Pons (tissue), 1 donor: Measurements from ENCODE around the gene SH3D19.

Experiments used
- DNase-seq: peaks from one replicate; pipeline ENCODE4 v3.0.0-alpha.2; 2016; ENCODE audit warnings: low spot score

SH3D19 gene, protein sequence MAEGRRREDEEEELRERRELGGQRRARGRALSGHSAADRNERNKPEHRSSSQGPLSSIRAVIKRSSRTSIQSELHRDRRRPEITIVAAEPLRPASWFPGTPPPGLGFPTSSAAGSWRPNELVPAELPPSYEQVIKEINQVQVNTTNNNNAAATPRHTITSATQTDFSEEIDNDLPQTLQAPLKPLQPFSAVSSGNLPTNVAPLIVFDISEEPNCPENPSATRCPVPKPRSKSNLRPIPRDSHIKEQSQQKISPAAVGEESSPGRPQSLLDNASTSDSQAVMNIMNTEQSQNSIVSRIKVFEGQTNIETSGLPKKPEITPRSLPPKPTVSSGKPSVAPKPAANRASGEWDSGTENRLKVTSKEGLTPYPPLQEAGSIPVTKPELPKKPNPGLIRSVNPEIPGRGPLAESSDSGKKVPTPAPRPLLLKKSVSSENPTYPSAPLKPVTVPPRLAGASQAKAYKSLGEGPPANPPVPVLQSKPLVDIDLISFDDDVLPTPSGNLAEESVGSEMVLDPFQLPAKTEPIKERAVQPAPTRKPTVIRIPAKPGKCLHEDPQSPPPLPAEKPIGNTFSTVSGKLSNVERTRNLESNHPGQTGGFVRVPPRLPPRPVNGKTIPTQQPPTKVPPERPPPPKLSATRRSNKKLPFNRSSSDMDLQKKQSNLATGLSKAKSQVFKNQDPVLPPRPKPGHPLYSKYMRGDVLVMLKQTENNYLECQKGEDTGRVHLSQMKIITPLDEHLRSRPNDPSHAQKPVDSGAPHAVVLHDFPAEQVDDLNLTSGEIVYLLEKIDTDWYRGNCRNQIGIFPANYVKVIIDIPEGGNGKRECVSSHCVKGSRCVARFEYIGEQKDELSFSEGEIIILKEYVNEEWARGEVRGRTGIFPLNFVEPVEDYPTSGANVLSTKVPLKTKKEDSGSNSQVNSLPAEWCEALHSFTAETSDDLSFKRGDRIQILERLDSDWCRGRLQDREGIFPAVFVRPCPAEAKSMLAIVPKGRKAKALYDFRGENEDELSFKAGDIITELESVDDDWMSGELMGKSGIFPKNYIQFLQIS

DNA sequence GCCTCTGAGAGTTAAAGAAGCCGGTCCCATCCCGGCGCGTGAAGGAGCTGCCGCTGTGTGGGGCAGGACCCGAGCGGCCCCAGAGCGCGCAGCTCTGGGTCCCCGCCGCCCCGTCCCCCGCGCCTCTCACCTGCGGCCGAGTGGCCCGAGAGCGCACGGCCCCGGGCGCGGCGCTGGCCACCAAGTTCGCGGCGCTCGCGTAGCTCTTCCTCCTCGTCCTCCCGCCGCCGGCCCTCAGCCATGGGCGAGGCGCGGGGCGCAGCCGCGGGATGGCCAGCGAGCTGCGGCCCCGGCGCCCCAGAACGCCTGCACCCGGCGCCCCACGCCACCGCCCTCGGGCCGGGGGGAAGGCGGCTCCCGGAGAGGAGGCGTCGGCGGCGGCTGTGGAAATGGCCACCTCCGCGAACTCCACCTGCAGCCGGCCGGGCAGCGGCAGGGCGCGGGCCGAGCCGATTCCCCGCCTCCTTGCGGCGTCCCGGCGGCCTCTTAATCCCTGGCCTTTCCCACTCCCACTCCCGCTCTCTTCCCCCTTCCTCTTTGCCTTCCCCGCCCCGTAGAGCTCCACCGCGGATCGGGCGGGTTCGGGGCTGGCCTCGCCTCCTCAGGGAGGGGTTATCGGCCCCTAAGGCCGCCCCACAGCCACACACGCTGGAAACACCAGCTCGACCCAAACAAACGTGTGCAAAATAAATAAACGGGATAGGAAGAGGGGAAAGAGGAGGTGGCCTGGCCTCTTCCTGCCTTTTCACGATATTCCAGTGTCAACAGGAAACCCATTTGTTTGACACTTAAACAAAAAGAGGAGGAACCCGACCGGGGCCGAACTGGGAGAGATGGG is at the start of gene SH3D19:
Gene SH3D19, minus strand, starts transcription at position 495 of the 838 bp plus-strand sequence. Its CDS starts 253 bp downstream, at position 242.
- DNase-seq: peak; percentile 63

DNA sequence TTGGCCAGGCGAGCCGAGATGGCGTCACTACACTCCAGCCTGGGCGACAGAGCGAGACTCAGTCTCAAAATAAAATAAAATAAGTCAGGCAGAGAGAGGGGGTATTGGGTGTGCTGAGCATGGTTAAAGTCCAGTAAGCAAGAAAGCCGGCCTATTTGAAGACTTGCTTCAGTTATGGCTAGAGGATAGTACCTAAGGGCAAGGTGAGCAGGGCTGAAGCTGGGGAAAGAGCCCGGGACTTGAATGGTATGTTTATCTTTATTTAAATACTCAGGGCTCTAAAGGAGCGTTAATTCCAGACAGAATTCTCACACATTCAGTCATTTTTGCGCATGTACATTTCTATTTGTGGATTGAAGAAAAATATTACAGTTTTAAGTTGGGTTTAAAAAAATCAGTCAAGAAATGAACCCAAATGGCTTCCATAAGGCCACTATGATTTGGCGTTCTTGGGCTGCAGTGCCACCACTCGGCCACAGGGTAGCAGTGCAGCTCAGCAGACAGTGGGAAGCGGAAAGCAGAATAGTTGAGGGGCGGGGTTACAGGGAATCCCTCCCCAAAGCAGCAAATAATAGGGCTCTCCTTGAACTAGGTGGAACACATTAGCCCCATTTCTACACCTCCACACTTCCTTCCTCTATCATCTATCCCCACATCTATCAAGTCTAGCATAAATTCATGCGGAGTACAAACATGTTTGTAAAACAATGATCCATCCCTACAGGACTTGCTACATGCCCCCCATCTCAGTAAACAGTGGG is 37.2 kb upstream of the SH3D19 start:
- peak; percentile 85 for DNase-seq

DNA sequence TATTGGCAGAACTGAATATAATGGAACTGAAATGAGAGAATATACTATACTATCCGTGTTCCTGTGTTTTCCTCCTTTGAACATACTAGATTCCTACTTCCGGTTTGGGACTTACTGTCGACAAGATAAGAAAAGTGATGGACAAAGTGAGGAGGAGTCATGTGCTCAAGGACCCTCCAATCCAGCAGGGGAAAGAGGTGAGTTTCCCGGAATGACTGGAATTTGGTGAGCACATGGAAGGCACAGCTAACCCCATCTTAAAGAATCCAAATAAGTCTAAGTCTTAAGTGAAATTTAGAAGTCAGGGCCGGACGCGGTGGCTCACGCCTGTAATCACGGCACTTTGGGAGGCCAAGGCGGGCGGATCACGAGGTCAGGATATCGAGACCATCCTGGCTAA is 36.6 kb upstream of the SH3D19 start:
- DNase-seq: no peak

DNA sequence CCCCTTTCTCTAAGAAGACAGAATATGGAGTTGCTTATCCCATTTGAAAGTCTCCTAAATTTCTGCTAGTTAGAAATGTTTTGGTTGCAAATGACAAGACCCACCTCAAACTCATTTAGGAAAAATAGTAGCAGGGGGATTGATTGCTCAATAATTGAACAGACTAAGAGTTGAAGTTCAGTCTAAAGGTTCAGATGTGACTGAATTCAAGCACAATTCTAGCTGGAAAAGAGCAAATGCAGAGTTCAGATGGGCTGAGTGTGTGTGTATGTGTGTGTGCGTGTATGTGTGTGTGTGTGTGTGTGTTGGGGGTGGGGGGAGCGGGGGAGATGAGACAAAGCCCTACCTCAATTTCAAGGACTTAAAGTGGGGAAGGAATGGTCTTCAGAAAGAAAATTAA is 35.7 kb upstream of the SH3D19 start:
- DNase-seq: no peak

DNA sequence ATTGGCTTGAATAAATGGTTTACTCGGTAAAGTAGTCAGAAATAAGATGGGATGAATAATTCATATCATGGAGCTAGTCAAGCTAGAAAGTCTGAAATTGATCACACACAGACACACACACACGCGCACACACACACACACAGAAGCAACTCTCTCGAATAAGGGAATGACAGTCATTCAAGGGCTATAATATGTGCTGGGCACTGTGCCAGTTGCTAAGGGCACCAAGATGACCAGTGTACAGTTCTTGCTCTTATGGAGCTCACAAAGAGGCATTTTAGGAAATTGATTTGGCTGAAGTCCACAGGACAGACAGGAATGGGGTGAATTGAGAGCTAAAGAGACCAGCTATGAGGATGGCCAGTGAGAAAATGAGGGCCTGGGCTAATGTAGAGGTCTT is 34.2 kb upstream of the SH3D19 start:
- DNase-seq: peak; percentile 71

DNA sequence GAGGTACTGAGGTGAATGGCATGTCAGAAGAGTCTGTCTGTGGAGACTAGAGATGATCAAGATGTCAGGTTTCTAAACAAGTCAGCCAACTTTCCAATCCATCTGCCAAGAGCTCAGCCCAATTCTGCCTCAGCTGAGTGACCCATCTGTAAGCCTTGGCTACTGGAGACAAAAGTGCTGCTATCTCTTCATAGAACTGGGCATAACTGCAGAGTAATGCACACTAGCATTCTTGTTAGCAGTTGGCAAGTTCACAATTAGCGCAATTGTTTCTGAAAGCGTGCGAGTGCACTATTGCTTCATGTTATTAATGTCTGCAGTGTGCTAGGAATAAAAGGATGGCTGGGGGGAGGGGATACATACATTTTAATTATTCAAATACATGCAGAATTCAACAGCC is 32.9 kb upstream of the SH3D19 start:
- peak; percentile 99 for DNase-seq

DNA sequence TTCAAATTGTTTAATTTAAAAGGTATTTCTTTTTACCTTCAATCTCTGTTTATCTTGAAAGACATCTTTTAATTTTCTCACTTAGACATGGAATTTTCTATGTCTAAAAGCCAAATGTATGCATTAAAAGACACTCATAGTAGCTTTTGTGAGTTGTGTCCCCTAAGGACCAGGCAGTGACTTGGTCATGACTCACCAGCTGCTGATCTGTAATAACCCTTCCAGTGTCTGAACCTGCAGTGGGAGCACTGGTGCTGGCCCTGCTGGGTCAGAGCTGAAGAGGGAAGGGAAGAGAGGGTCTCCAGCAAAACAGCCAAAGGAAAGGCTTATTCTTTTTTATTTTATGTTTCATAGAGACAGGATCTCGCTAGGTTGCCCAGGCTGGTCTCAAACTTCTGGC is 31.1 kb upstream of the SH3D19 start:
- no peak for DNase-seq

DNA sequence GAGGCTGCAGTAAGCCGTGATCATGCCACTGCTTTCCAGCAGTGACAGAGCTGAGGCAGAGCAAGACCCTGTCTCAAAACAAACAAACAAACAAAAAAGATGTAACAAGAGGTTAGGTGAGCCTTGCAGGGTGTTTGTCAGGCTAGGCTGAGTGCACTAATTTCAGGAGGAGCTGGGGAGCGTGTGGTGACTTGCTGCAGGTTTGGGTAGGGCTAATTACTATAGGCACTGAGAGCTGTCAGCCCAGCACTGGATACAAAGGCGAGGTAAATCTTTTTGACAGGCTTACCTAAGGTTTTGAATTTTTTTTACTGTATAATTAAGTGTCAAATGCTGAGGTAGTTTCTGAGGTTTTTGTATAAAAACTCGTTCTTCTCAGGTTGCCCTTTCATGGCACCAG is 29.8 kb upstream of the SH3D19 start:
- no peak for DNase-seq

DNA sequence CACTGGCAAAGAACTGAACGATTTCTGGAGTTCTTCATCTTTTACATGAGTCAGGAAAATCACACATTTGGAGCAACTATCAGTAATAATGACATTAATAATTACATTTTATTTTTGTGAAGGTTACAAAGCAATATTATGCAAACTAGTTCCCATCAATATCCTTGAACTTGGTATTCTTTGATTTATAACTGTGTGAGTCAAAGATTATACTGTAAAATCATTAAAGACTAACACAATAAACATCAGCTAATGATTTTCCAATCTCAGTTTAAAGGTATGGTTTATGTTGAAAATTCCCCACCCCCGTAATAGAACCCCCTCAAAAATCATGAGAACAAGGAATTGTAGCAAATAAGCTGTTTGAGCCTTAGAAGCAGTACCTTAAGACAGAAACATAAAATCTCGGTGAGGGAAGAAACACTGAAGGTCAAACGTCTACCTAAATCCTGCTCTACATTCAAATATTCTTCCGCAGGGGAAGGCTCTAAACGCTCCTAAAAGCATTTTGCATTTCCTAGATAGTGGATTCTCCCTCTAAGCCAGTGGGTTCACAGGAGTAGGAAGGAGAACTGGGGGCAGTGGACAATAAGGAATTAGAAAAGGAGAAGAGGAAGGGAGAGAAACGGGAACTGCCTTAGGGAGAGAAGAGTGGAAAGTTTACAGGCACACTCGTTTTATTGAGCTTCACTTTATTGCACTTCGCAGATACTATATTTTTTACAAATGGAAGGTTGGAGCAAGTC is 22.3 kb upstream of the SH3D19 start:
- no peak for DNase-seq

DNA sequence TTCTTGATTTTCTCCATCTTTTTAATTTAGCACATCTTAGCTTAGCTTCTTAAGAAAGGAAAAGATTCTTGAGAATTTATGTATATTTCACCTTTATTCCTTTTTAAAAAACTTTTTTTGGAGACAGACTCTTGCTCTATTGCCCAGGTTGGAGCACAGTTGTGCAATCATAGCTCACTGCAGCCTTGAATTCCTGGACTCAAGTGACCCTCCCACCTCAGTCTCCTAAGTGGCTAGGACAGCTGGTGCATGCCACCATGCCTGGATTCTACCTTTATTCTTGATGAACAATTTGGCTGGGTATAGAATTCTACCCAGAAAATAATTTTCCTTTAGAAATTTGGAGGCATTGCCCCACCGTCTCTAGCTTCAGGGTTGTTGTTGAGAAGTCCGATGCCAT is 19.5 kb upstream of the SH3D19 start:
- no peak for DNase-seq

DNA sequence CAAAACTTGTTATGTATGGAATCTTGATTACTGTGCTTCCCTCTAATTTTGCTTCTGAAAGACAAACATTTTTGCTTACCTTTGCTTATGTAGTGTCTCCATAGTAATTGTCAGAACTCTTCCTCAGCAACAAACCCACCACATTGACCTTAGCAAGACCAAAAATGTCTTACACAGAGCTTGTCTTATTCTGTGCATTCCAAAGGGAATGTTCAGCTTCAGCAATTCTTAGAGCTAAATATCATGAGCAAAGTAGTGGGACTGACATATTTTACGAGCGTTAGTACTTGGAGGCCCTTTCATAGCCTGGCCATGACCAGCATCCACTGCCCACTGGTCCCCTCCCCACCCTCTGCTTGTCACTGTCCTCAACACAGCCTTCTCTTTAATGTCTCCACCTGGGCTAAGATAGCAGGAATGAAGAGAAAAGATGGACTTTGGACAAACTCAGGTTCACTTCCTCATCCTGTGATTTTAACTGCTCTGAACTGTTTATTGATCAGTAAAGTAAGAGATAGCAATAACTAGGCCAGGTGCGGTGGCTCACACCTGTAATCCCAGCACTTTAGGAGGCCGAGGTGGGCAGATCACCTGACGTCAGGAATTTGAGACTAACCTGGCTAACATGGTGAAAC is 15.5 kb upstream of the SH3D19 start:
- DNase-seq: no peak

DNA sequence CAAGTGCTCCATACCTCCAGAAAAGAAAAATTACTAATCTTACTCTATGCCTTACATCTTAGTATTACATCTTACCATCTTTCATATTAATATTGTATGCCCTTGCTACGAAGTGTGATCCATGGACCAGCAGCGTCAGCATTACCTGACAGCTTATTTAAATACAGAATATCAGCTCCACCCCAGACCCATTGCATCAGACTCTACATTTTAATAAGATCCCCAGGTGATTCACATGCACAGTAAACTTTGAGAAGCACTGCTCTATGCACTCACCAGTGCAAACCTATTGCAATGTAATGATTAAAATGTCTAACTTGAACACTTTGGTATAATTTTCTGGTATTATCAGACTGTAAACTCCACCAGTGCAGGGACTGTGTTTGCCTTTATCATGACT is 14.1 kb upstream of the SH3D19 start:
- DNase-seq: no peak

DNA sequence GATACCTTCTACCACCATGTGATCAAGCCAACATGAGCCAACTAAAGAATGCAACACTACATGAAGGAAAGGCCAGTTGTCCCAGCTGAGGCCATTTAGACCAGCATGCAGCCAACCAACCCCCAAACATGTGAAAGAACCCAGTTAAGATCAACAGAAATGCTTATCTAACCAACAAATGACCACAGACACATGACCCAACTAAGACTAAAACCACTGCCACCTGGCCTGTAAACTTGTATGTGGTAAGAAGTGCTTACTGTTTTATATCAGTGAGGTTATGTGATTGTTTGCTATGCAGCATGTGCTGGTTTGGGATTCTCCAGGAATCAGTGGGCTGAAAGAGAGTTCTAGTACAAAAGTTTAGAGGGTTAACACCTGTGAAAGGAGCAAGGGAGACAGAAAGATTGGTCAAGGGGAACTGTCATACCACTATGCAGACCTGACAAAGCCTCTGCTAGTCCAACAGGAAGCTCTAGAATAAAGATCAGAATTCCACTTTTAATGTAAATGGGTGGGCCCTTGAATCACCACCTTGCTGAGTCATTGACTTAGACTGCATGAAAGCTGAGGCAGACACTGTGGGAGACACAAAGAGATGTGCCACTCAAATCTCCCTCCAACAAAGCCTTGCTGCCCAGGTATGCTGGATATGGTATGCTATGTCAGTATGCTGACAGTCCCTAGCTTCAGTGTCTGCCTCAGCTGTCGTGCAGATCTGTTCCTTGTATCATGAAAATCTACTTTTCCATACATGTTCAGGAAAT is 6.1 kb upstream of the SH3D19 start:
- no peak for DNase-seq

DNA sequence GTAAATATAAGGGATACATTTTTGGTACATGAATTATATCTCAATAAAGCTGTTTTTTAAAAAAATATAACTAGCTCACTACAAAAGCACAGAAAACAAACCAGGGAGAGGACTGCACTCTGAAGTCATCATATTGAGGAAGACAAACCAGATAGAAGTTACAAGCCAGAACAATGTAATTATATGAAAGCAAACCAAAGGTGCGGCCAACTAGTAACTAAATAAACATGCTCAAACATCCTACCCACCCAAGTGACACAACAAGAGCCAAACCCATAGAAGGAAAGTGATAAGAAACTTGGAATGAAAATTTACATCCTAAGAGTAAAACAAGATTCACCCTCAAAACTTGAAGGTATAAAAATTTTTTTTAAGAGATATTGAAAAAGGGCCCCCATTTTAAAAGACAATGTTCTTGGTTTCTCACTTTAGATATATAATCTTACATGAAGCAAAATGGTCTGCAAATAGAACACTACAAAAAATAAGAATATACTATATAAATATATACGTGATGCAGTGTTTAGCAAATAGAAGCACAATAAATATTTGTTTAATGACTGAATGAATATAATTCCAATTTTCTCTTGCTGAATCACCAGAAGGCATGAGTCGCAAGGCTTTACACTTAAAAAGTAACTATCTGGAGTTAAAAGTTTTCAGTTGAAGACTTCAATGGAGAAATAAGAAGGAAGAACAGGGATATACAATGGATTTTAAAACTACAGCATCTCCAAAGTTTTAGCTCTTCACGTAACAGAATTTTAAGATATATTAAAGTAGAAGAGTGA is 4.0 kb upstream of the SH3D19 start:
- DNase-seq: no peak

DNA sequence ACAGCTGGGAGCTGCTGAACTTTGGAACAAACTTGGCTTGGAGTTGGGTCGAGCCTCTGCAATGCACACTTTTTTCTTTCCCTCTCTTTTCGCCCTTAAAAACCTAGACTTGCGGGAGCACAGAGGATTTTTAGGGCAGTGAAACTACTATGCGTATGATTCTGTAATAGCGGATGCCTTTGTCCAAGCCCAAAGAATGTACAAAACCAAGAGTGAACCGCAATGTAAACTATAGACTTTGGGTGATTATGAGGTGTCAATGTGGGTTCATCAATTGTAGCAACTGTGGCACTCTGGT is 493 bp upstream of the SH3D19 start:
- DNase-seq: no peak

DNA sequence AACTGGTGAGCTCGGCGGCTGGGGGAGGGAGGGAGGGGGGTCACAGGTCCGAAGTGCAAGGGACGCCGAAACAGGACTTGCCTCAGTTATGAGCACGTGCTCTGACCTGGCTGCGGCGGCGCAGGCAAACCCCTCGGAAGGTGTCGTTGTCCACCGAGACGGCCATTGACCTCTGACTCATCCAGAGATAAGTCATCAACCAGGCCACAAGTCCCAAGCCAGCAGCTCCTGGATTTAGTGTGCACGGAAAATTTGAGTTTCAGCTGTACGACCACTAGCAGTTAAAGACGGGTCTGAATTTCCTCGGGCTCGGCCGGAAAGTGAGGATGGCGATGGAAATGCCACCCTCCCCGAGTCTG is 674 bp downstream of the SH3D19 start:
- DNase-seq: peak; percentile 54

DNA sequence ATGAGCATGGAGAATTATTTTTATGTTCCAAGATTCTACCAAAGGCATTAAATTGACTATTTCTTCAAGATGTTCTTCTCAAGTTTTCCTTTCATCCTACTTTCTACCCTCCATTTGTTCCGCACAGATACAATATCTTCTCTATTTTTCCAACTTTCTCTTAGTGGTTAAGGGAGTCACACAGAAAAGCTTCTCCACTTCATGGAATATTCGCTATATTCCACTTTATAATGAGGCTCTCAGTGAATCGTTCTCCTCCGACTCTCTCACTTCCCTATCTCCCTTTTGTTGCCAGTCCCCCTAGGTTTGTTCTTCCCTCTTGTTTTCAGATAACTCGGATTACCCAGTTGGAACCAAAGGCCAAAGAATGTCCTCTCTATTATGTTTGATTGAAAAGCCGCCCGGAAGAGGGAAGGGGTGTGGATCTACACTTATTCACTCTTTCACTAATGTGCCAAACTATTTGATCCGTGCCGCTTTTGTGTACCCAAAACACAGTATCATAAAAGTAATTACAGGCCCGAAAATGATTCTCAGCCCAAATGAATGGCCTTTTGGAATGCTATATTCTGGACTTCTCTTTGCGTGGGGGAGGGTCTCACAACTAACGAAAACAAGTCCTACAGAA is 1.2 kb downstream of the SH3D19 start:
- DNase-seq: peak; percentile 68

DNA sequence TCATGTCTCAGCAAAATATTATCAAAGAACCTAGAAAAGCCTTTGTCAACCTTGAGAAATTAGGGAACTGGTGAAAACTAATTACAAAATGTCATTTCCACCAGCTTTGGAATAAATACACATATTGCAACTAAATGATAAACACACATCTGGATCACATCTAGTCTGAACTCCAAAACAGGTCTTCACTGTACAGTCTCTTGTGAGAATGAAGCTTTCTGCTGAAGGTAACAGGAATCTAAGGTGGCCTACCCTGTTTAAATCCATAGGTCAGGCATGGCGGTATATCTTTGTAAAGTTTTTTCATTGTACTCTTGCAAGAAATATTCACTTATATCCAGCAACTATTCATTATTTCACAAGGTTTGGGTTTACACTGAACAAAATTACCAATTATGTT is 1.7 kb downstream of the SH3D19 start:
- no peak for DNase-seq
